Kidney glomerular epithelial cell (primary cell): ENCODE results near the gene GOLGA2.

Experiments
- DNase-seq: peaks from one replicate; lab custom pipeline; 2025; lab: John Stamatoyannopoulos, UW

GOLGA2 gene

GRCh38 chr9:128211981-128212281 is 63.9 kb downstream of the GOLGA2 start:
- no peak for DNase-seq

DNA sequence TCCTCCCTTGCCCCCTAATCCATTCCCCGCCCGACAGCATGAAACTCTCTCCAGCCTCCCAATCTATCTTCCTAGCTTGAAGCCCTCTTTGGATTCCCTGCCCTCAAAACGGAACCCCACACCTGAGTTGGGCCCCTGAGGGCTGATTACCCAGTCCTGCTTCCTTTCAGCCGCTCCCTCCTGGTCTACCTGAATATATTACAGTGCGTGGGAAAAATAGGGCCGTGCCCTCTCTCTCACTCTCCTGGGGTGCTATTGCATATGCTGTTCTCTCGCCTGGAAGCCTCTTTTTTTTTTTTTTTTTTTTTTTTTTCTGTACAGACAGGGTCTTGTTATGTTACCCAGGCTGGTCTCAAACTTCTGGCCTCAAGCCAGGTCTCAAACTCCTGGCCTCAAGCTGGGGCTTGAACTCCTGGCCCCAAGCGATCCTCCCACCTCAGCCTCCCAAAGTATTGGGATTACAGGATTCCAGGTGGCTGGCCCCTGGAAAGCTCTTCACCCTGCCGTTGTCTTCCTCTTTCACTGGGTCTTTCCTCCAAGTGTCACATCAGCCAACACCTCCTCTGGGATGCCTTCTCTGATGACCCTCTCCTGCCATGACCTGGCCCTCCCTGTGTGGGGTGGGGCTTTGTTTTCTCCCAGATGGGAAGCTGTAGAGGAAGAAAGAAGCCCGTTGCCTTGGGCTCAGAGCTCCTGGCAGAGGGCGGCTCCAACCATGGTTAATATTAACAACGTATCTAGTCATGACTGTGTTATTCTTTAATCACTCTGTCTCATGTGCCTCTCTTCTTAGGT is 64.4 kb downstream of the GOLGA2 start:
- DNase-seq = peak; percentile 97

DNA sequence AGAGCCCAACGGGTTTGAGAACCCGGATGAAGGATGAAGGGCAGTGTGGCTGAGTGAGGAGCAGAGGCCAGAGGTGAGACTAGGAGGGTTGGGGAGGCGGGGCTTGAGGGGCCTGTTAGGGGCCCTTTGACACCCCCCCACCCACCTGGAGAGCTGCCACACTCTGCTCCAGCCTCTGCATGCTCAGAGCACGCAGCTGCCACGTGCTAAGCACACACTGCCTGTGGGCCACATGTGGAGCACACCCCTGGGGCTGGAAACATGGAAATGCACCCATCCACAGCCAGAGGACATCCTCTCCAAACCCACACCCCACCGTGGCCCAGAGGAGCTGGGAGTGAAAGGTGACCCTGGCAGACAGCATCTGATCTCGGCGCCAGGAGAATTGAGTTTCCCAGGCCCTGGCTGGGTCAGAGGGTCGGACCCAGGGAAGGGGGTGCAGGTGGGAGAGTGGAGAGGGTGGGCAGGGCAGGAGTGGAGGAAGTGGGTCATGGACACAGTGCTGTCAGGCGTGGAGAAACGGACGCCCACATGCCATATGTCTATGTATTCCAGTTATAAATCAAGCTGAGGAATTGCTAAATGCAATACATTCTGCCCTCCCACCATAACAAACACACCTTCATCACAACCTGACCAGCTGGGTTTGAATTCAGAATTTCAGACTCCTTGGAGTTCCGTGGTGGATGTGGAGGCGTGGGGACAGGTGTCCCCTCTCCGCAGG is 66.7 kb downstream of the GOLGA2 start:
- DNase-seq = no peak

DNA sequence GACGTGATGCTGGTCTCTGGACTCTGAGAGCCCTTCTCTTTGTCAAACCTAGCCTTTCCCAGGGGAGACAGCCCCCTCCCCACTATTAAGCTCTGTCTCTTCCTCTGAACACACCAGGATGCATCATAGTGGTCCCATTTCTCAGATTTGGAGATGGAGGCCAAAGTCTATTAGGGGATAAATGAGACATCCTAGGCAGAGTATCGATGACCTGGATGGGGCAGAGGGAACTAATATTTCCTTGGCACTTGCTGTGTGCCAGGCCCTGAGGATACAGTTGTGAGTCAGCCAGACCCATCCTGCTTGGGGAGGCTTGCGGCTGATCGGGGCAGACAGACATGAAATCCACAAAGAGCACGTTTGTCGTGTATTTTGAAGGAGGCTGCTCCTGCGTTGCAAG is 67.4 kb downstream of the GOLGA2 start:
- DNase-seq = no peak

- DNase-seq = no peak
Measured at GRCh38 chr9:128206916-128207910, 68.6 kb downstream of the GOLGA2 start.

GRCh38 chr9:128206484-128206883 is 69.3 kb downstream of the GOLGA2 start:
- DNase-seq = no peak
